ENCODE data around the gene SENP1.

DNA sequence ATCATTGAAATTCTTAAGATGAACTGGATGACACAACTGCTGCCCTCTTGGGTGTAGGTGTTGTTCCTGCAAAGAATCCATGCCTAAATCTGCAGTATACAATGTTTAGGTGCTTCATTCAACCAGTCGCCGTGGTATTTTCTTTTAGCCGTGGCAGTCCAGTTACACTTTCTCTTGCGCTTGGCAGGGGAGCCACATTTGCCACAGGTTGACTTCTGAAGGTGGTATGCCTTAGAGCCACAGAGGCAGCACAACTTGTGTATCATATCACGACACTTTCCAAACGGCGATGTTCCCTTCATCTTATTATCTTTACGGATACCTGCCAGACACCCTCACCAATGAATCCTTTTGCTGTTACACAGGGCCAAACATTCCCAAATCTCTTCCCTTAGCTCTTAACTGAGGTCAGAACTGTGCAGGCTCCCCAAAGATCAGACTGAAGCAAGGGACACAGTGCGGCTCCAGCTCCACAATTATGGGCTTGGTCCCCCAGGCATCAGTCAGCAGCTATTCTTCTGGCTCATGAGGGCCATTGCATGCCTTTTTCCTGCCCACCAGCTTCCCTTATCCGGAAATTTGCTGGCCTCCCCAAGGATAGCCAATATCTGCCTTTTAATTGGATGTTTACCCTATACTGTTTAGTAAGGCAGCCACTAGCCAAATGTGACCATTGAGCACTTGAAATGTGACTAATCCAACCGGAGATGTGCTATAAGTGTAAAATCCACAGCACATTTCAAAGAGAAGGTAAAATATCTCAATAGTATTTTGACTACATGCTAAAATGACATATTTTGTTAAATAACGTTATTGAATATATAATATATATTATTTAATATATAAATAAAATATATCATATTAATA lies 50.7 kb downstream of the SENP1 start:
- no peak for TF ChIP-seq POLR2A (IDR thresholded peaks at IDR 0.05)
- TF ChIP-seq, protein P1, sequence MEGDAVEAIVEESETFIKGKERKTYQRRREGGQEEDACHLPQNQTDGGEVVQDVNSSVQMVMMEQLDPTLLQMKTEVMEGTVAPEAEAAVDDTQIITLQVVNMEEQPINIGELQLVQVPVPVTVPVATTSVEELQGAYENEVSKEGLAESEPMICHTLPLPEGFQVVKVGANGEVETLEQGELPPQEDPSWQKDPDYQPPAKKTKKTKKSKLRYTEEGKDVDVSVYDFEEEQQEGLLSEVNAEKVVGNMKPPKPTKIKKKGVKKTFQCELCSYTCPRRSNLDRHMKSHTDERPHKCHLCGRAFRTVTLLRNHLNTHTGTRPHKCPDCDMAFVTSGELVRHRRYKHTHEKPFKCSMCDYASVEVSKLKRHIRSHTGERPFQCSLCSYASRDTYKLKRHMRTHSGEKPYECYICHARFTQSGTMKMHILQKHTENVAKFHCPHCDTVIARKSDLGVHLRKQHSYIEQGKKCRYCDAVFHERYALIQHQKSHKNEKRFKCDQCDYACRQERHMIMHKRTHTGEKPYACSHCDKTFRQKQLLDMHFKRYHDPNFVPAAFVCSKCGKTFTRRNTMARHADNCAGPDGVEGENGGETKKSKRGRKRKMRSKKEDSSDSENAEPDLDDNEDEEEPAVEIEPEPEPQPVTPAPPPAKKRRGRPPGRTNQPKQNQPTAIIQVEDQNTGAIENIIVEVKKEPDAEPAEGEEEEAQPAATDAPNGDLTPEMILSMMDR (IDR thresholded peaks at IDR 0.05): no peak

All from Peyer's patch (tissue), 4 donors.